GM06990 (cell line): ENCODE measurements around the gene HTATIP2.
"Not testable (repeated sequence)": the region's sequence is repeated elsewhere in the genome, so short reads cannot be mapped to it uniquely, and the experiment has no call there.

Experiments
- DNase-seq: peaks from one replicate; pipeline ENCODE4 v3.0.0-alpha.2; 2011; ENCODE audit not compliant: insufficient read length; ENCODE audit errors: extremely low read depth
- H3K27me3 ChIP-seq: replicated peaks from 2 replicates; pipeline ENCODE4 v1.6.0; 2011; ENCODE audit warnings: low read length; ENCODE audit not compliant: control insufficient read depth, insufficient read depth
- H3K36me3 ChIP-seq: 2 replicates; pipeline ENCODE4 v1.5.1; 2011; ENCODE audit warnings: low read length; ENCODE audit not compliant: control insufficient read depth, insufficient read depth
- H3K4me3 ChIP-seq: replicated peaks from 2 replicates; pipeline ENCODE4 v1.5.1; 2011; ENCODE audit warnings: low read depth, mild to moderate bottlenecking, control low read depth, low read length
- CTCF ChIP-seq: IDR thresholded peaks from 2 replicates; pipeline ENCODE4 v1.5.1; 2011; ENCODE audit warnings: low read length, control low read depth, mild to moderate bottlenecking, inconsistent platforms; ENCODE audit not compliant: insufficient read depth, poor library complexity, severe bottlenecking

Gene HTATIP2

GRCh38 chr11:20373147-20373546 lies 9.6 kb downstream of the HTATIP2 start:
- no peak for TF ChIP-seq CTCF

GRCh38 chr11:20373568-20374209 lies 10.2 kb downstream of the HTATIP2 start:
- H3K4me3 ChIP-seq = no peak overlapping the region
- H3K27me3 ChIP-seq = no peaks in the 10 kb centered on the region
- no peaks in the 10 kb centered on the region for H3K36me3 ChIP-seq
- no peak for TF ChIP-seq CTCF
- no peak for DNase-seq

More at GRCh38 chr11:20373147-20373546, 9.6 kb downstream of the HTATIP2 start:
- H3K27me3 ChIP-seq = no peaks in the 10 kb centered on the region
- no peak for DNase-seq
- no peak overlapping the region for H3K4me3 ChIP-seq
- H3K36me3 ChIP-seq = no peaks in the 10 kb centered on the region

GRCh38 chr11:20374741-20375300 lies 11.3 kb downstream of the HTATIP2 start:
- Histone ChIP-seq H3K4me3 (no peak overlapping the region), H3K27me3 (no peaks in the 10 kb centered on the region), H3K36me3 (no peaks in the 10 kb centered on the region; the same call in 1 of the 2 replicates)
- DNase-seq = no peak
- TF ChIP-seq CTCF = no peak

GRCh38 chr11:20376162-20376730 lies 12.7 kb downstream of the HTATIP2 start:
- Histone ChIP-seq H3K27me3 (no peaks in the 10 kb centered on the region), H3K4me3 (no peak overlapping the region), H3K36me3 (no peaks in the 10 kb centered on the region; the same call in 1 of the 2 replicates)
- TF ChIP-seq CTCF = no peak
- DNase-seq = no peak

GRCh38 chr11:20385996-20386395 lies 22.5 kb downstream of the HTATIP2 start:
- not testable (repeated sequence) for H3K27me3 ChIP-seq, DNase-seq, H3K4me3 ChIP-seq, H3K36me3 ChIP-seq

GRCh38 chr11:20387261-20388095 lies 24.0 kb downstream of the HTATIP2 start, which contains the start of gene PRMT3:
TSS of gene PRMT3 (plus strand) at chr11:20387716. CDS start at chr11:20387747, 31 bp downstream.
- DNase-seq = peak; percentile 99
- no peak for TF ChIP-seq CTCF
- H3K36me3 ChIP-seq = no peaks in the 10 kb centered on the region
- peak within 1 kb of the TSS; percentile 88 for H3K4me3 ChIP-seq
- no peaks in the 10 kb centered on the region for H3K27me3 ChIP-seq
